KMS-11 (cell line): ENCODE measurements around the gene TTC34.

Experiments
- H2AFZ ChIP-seq: fragments of 200-600 bp; sonication (generic); 2 replicates; pipeline ENCODE4 v1.6.1; 2016; ENCODE audit warnings: antibody characterized with exemption, mixed run types, low read depth
- H3K27ac ChIP-seq: fragments of 200-600 bp; sonication (generic); 2 replicates; pipeline ENCODE4 v1.6.1; 2016; ENCODE audit warnings: mild to moderate bottlenecking, mixed run types
- H3K27me3 ChIP-seq: fragments of 200-600 bp; sonication (generic); 2 replicates; pipeline ENCODE4 v1.6.1; 2017; ENCODE audit warnings: mild to moderate bottlenecking, low read depth, mixed run types, moderate library complexity; ENCODE audit not compliant: insufficient read depth
- H3K36me3 ChIP-seq: fragments of 200-600 bp; sonication (generic); 2 replicates; pipeline ENCODE4 v1.6.1; 2017; ENCODE audit warnings: mild to moderate bottlenecking, mixed run types; ENCODE audit not compliant: insufficient read depth
- H3K4me1 ChIP-seq: fragments of 200-600 bp; sonication (generic); 2 replicates; pipeline ENCODE4 v1.6.1; 2016; ENCODE audit warnings: mild to moderate bottlenecking, low read depth, mixed run types; ENCODE audit not compliant: poor library complexity, severe bottlenecking
- H3K4me2 ChIP-seq: fragments of 200-600 bp; sonication (generic); 2 replicates; pipeline ENCODE4 v1.7.0; 2016; ENCODE audit warnings: mild to moderate bottlenecking, mixed run types
- H3K4me3 ChIP-seq: fragments of 200-600 bp; sonication (generic); IDR thresholded peaks from 2 replicates; pipeline ENCODE4 v1.6.1; 2017; ENCODE audit warnings: low read depth, low read length, mixed read lengths; ENCODE audit not compliant: insufficient read depth
- H3K79me2 ChIP-seq: fragments of 200-600 bp; sonication (generic); 2 replicates; pipeline ENCODE4 v1.6.1; 2016; ENCODE audit warnings: low read depth, mixed run types; ENCODE audit not compliant: insufficient read depth
- H3K9ac ChIP-seq: fragments of 200-600 bp; sonication (generic); 2 replicates; pipeline ENCODE4 v1.6.1; 2016; ENCODE audit warnings: mild to moderate bottlenecking, mixed run types
- H4K20me1 ChIP-seq: fragments of 200-600 bp; sonication (generic); 2 replicates; pipeline ENCODE4 v1.6.1; 2016; ENCODE audit warnings: mild to moderate bottlenecking, mixed run types; ENCODE audit not compliant: insufficient read depth
- TF ChIP-seq, protein P1 (sequence below): fragments of 200-600 bp; sonication (generic); conservative IDR thresholded peaks from 2 replicates; pipeline ENCODE4 v1.6.1; 2017; ENCODE audit warnings: low read depth, mild to moderate bottlenecking, antibody characterized with exemption, low read length, moderate library complexity, mixed read lengths

The TTC34 gene

DNA sequence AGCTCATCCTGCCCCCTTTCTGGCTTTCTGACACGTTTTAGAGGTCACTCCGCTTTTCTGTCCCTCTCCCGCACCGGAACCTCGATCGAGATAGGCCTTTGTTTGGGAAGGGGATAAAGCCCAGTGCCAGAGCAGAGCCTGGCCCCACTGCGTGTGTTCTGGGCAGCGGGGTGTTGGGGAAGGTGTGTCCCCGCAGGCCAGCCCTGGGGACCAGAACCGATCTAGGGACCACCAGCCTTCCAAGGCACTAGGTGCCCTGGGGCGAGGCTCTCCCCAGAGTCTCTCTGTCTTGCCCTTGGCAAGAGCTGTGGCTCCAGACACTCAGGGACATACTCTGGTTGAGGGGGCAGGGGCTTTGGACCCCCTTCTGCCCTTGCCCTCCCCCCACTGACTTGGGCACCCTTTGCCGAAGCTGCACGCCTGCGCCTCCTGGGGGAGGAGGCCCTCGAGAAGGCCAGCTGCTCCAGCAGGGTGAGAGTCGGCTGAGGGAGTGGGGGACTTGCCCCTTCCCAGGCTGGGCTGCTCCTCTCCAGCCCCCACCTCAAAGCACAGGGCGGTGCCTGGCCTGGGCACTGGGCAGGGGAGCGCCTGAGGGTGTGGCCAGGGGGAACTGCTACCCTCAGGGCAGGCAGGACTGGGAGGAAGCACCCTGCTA, 198.5 kb downstream of the TTC34 start:
- no peak overlapping the region for H3K9ac ChIP-seq
- H4K20me1 ChIP-seq: no peaks in the 10 kb centered on the region
- TF ChIP-seq, protein P1, sequence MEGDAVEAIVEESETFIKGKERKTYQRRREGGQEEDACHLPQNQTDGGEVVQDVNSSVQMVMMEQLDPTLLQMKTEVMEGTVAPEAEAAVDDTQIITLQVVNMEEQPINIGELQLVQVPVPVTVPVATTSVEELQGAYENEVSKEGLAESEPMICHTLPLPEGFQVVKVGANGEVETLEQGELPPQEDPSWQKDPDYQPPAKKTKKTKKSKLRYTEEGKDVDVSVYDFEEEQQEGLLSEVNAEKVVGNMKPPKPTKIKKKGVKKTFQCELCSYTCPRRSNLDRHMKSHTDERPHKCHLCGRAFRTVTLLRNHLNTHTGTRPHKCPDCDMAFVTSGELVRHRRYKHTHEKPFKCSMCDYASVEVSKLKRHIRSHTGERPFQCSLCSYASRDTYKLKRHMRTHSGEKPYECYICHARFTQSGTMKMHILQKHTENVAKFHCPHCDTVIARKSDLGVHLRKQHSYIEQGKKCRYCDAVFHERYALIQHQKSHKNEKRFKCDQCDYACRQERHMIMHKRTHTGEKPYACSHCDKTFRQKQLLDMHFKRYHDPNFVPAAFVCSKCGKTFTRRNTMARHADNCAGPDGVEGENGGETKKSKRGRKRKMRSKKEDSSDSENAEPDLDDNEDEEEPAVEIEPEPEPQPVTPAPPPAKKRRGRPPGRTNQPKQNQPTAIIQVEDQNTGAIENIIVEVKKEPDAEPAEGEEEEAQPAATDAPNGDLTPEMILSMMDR: no peak
- peaks cover 81% of the 10 kb centered on the region for H3K27me3 ChIP-seq
- H2AFZ ChIP-seq: no peak overlapping the region
- no peaks in the 10 kb centered on the region for H3K79me2 ChIP-seq
- H3K4me2 ChIP-seq: no peak overlapping the region
- no peaks in the 10 kb centered on the region for H3K4me1 ChIP-seq
- no peaks in the 10 kb centered on the region for H3K36me3 ChIP-seq
- H3K4me3 ChIP-seq: no peak overlapping the region
- H3K27ac ChIP-seq: no peak overlapping the region

DNA sequence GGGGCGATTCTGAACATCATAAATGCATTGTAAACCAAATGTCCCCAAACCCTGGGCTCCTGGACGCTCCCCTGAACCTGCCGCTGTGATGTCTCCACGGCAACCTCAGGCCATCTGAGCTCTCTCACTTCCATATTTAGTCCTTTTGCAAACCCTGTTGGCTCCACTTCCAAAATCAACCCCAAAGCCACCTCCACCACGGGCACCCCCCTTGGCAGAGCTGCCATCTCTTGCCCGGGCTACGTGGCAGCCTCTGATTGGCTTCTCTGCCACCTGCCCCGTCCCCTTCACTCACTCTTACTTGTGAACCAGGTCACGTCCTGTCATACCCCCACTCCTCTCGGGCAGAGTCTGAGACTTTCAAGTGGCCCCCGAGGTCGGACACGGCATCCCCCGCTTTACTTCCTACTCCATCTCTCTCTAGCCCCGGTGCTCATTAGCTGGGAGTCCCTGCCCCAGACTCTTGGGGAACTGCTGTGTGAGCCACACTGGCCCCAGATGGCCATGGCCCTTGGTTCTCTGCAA, 199.1 kb downstream of the TTC34 start:
- peaks cover 87% of the 10 kb centered on the region for H3K27me3 ChIP-seq
- TF ChIP-seq, protein P1: no peak

DNA sequence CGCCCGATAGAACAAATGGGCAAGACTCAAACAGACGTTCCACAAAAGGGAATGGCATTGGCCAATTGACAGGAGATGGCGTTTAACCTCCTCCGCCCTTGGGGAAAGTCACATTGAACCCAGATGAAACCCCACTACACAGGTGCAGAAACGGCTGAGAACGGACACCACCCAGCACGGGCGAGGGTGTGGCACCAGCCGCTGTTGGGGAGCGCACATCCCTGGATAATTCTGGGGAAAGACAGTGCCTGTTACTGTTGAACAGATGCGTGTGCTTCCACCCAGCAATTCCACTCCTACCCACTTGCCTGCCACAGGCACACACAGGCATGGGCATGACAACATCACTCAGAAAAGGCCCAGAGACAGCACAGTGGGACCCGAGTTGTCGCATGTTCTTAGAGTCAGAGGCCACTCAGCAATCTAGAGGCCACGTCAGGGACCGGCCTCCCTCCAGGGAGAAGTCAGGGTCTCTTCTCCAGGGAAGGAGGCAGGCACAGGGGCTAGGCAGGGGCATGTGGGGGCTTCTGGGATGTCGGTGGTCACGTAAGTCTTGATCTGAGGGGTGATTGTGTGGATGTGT, 199.7 kb downstream of the TTC34 start:
- H4K20me1 ChIP-seq: no peaks in the 10 kb centered on the region
- no peaks in the 10 kb centered on the region for H3K79me2 ChIP-seq
- H3K36me3 ChIP-seq: no peaks in the 10 kb centered on the region
- TF ChIP-seq, protein P1: no peak
- H3K4me3 ChIP-seq: no peak overlapping the region
- H3K9ac ChIP-seq: no peak overlapping the region
- H3K4me1 ChIP-seq: no peaks in the 10 kb centered on the region
- H3K4me2 ChIP-seq: no peak overlapping the region
- no peak overlapping the region for H3K27ac ChIP-seq
- no peak overlapping the region for H2AFZ ChIP-seq
- H3K27me3 ChIP-seq: peaks cover 89% of the 10 kb centered on the region

More for the DNA sequence above, 199.1 kb downstream of the TTC34 start:
- Histone ChIP-seq H3K79me2 (no peaks in the 10 kb centered on the region), H4K20me1 (no peaks in the 10 kb centered on the region), H3K4me1 (no peaks in the 10 kb centered on the region), H3K4me2 (no peak overlapping the region), H3K9ac (no peak overlapping the region), H2AFZ (no peak overlapping the region), H3K4me3 (no peak overlapping the region), H3K36me3 (no peaks in the 10 kb centered on the region), H3K27ac (no peak overlapping the region)

DNA sequence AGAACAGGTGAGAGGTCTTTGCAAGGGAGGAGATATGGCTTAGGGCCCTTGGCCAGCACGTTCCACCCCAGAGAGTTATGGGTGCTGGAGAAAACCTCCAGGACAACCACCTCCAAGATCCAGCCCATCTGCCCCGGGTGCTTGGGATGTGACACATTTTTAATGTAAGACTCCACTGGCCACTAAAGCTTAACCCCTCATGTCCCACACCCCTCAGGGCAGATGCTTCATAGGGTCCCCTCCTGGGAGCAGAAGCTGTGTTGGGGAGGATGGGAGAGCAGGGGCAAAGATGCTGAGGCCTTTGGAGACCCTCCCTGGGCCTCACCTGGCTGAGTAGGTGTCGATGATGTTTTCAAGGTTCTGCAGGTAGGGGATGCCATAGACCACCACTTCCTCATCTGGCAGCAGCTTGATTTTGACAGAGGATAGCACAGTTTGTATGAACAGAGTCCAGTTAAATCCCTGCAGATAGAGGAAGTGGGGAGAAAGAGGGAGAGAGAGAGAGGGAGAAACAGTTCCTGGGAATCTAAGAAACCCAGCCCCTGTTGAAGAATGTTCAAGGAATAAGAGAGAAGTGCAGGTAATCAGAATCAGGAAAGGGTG, 203.1 kb downstream of the TTC34 start:
- peaks cover 95% of the 10 kb centered on the region for H3K27me3 ChIP-seq

More for the DNA sequence above, 203.1 kb downstream of the TTC34 start:
- no peak overlapping the region for H3K4me3 ChIP-seq
- H2AFZ ChIP-seq: no peak overlapping the region
- no peaks in the 10 kb centered on the region for H3K79me2 ChIP-seq
- no peaks in the 10 kb centered on the region for H3K4me1 ChIP-seq
- TF ChIP-seq, protein P1: no peak
- no peaks in the 10 kb centered on the region for H4K20me1 ChIP-seq
- no peak overlapping the region for H3K4me2 ChIP-seq
- H3K27ac ChIP-seq: no peak overlapping the region
- H3K36me3 ChIP-seq: no peaks in the 10 kb centered on the region
- H3K9ac ChIP-seq: no peak overlapping the region
